ENCODE data around the gene IFI27L1. TPM values are rescaled to one million over a fixed set of nuclear protein-coding genes. Genes with fewer than 3 reads are reported as not detected.

The IFI27L1 gene
- total RNA-seq, 1 donor from 2014 or later = 24.7 TPM

- H3K27me3 ChIP-seq (ENCODE audit: control insufficient read depth, insufficient read depth, low read length) = peaks cover 7% of the 10 kb centered on the region
- no peaks in the 10 kb centered on the region for H3K36me3 ChIP-seq (ENCODE audit: control insufficient read depth, insufficient read depth, low read length)
- no peak overlapping the region for H3K4me3 ChIP-seq (ENCODE audit: low read depth, low read length)
- DNase-seq (ENCODE audit: low read depth) = no peak
- TF ChIP-seq, protein P1, sequence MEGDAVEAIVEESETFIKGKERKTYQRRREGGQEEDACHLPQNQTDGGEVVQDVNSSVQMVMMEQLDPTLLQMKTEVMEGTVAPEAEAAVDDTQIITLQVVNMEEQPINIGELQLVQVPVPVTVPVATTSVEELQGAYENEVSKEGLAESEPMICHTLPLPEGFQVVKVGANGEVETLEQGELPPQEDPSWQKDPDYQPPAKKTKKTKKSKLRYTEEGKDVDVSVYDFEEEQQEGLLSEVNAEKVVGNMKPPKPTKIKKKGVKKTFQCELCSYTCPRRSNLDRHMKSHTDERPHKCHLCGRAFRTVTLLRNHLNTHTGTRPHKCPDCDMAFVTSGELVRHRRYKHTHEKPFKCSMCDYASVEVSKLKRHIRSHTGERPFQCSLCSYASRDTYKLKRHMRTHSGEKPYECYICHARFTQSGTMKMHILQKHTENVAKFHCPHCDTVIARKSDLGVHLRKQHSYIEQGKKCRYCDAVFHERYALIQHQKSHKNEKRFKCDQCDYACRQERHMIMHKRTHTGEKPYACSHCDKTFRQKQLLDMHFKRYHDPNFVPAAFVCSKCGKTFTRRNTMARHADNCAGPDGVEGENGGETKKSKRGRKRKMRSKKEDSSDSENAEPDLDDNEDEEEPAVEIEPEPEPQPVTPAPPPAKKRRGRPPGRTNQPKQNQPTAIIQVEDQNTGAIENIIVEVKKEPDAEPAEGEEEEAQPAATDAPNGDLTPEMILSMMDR (IDR thresholded peaks at IDR 0.05; ENCODE audit: insufficient read depth, low read length, poor library complexity, severe bottlenecking) = no peak
These were observed 33.5 kb downstream of the IFI27L1 start for GRCh38 chr14:94114589-94115057.

DNA sequence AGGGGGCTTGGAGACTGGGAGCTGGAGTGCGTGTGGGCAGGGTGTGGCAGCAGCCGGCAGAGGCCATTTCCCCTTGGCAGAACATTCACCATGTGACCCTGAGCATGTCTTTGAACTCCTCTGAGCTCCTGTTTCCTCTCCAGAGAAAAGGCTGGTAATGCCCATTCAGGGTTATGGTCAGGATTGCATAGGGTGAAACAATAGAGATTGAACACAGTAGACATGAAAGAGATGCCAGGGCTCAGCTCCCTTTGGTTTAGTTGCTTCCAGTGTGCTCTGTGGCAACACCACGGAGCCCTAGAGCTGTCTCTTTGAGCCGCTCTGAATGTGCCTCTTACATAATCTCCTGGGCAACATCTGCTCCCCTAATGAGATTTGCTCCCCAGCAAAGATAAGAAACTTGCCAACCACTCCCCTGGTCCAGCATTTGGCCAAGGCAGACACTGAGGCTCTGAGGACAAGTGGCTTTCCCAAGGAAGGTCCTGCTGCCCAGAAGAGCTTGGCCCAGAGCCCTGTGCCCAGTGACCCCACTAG lies 34.0 kb downstream of the IFI27L1 start:
- TF ChIP-seq, protein P1 (IDR thresholded peaks at IDR 0.05; ENCODE audit: insufficient read depth, low read length, poor library complexity, severe bottlenecking) = no peak
- Histone ChIP-seq H3K4me3 (ENCODE audit: low read depth, low read length) (no peak overlapping the region), H3K27me3 (ENCODE audit: control insufficient read depth, insufficient read depth, low read length) (peaks cover 7% of the 10 kb centered on the region), H3K36me3 (ENCODE audit: control insufficient read depth, insufficient read depth, low read length) (no peaks in the 10 kb centered on the region)
- no peak for DNase-seq (ENCODE audit: low read depth)

DNA sequence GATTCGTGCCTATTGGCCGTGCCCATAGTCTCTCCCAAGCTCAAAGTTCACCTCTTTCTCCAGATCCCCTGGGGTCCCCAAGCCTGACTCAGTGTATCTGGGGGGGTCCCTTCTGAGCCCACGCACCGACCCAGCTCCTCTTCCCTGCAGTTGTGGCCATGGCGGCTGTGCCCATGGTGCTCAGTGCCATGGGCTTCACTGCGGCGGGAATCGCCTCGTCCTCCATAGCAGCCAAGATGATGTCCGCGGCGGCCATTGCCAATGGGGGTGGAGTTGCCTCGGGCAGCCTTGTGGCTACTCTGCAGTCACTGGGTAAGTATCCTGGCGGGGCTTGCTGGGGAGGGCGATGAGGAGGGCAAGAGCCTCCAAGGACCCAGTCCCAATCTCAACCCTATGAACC lies 34.5 kb downstream of the IFI27L1 start:
- no peak for DNase-seq (ENCODE audit: low read depth)
- Histone ChIP-seq H3K27me3 (ENCODE audit: control insufficient read depth, insufficient read depth, low read length) (peaks cover 7% of the 10 kb centered on the region), H3K4me3 (ENCODE audit: low read depth, low read length) (no peak overlapping the region), H3K36me3 (ENCODE audit: control insufficient read depth, insufficient read depth, low read length) (no peaks in the 10 kb centered on the region)
- TF ChIP-seq, protein P1 (IDR thresholded peaks at IDR 0.05; ENCODE audit: insufficient read depth, low read length, poor library complexity, severe bottlenecking) = no peak

DNA sequence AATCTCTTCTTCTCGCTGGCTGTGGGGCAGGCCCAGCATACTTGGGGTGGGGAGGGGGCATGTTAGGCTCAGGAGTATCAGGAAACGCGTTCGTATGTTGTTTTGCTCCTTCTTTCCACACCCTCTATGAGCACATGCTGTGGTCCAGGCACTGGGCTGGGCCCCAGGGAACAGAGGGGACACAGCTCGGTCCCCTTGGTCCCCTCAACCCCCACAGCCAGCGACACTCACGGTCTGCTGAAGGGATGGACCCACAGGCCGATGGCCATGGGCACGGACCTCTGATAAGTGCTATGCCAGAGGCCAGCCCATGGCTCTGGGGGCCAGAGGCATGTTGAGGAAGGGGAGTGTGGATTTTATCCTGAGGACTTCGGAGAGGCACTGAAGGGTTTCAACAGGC lies 35.6 kb downstream of the IFI27L1 start:
- TF ChIP-seq, protein P1 (IDR thresholded peaks at IDR 0.05; ENCODE audit: insufficient read depth, low read length, poor library complexity, severe bottlenecking) = no peak
- Histone ChIP-seq H3K4me3 (ENCODE audit: low read depth, low read length) (no peak overlapping the region), H3K27me3 (ENCODE audit: control insufficient read depth, insufficient read depth, low read length) (peaks cover 9% of the 10 kb centered on the region), H3K36me3 (ENCODE audit: control insufficient read depth, insufficient read depth, low read length) (no peaks in the 10 kb centered on the region)
- DNase-seq (ENCODE audit: low read depth) = no peak

DNA sequence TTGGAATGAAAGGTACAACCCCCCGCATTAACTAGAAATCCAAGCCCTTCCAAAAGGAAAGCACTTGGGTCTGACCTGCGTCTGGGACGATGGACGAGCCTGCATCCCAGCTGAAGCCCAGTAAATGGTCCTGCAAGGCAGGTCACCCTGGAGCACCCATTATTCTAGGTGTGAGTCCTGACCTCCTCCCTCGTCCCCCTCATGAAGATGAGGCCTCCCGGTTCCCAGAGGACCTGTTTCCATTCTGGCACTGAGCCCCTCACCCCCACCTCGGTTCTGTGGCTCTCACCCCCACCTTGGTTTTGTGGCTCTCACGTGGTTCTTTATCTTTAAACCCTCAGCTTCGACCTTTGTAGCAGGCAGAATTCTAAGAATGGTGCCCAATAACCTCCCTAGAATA lies 36.7 kb downstream of the IFI27L1 start:
- TF ChIP-seq, protein P1 (IDR thresholded peaks at IDR 0.05; ENCODE audit: insufficient read depth, low read length, poor library complexity, severe bottlenecking) = no peak
- no peak for DNase-seq (ENCODE audit: low read depth)
- no peak overlapping the region for H3K4me3 ChIP-seq (ENCODE audit: low read depth, low read length)
- no peaks in the 10 kb centered on the region for H3K36me3 ChIP-seq (ENCODE audit: control insufficient read depth, insufficient read depth, low read length)
- H3K27me3 ChIP-seq (ENCODE audit: control insufficient read depth, insufficient read depth, low read length) = peaks cover 9% of the 10 kb centered on the region

GRCh38 chr14:94119071-94119470 lies 38.0 kb downstream of the IFI27L1 start:
- DNase-seq (ENCODE audit: low read depth) = no peak
- no peaks in the 10 kb centered on the region for H3K36me3 ChIP-seq (ENCODE audit: control insufficient read depth, insufficient read depth, low read length)
- H3K27me3 ChIP-seq (ENCODE audit: control insufficient read depth, insufficient read depth, low read length) = peaks cover 9% of the 10 kb centered on the region
- TF ChIP-seq, protein P1 (IDR thresholded peaks at IDR 0.05; ENCODE audit: insufficient read depth, low read length, poor library complexity, severe bottlenecking) = no peak
- H3K4me3 ChIP-seq (ENCODE audit: low read depth, low read length) = no peak overlapping the region
